GM15510 (cell line): ENCODE measurements around the gene SCCPDH.

Experiments
- POLR2A ChIP-seq: IDR thresholded peaks from 3 replicates; pipeline ENCODE4 v1.6.1; 2011; ENCODE audit warnings: borderline replicate concordance; ENCODE audit not compliant: insufficient read length; ENCODE audit errors: extremely low read depth

SCCPDH gene

DNA sequence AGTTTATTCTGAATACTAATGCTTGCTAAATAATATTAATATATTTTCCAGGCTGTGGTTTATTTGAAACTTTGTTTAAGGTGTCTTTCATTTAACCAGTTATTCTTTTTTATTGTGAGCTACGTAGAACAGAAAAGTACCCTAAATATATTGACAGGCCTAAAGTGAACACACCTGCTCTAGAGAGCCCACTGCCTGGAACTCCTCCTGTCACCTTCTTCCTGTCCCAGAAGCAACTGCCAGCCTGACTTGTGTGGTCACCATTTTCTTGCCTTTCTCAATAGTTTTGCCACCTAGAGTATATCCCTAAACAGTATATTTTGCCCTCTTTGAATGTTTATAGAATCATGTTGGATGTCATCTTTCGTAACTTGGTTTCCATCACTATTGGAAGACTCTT is 48.5 kb downstream of the SCCPDH start:
- TF ChIP-seq POLR2A: no peak

DNA sequence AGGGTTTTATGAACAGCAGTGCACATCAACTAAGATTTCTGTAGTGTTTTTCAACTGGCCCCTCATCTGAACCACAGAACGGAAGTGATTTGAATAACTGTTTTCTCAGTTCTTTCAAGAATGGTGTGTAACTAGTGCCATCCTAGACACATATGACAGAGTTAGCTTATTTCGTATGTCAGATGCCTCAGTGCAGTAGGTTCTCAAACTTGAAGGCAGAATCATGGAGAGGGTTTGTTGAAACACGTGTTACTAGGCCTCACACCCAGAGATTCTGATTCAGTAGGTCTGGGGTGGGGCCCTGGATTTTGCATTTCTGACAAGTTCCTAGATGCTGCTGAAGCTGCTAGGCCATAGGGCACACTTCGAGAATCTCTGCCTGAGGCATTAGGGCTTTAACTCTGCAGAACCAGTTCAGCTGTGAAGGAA is 49.0 kb downstream of the SCCPDH start:
- TF ChIP-seq POLR2A: no peak

- TF ChIP-seq POLR2A: no peak
These were observed 51.5 kb downstream of the SCCPDH start for GRCh38 chr1:246775531-246776385.

GRCh38 chr1:246776923-246777322 is 52.7 kb downstream of the SCCPDH start:
- no peak for TF ChIP-seq POLR2A

GRCh38 chr1:246778663-246779062 is 54.5 kb downstream of the SCCPDH start:
- TF ChIP-seq POLR2A: no peak

- no peak for TF ChIP-seq POLR2A
These were observed 55.5 kb downstream of the SCCPDH start for GRCh38 chr1:246779561-246780175.

DNA sequence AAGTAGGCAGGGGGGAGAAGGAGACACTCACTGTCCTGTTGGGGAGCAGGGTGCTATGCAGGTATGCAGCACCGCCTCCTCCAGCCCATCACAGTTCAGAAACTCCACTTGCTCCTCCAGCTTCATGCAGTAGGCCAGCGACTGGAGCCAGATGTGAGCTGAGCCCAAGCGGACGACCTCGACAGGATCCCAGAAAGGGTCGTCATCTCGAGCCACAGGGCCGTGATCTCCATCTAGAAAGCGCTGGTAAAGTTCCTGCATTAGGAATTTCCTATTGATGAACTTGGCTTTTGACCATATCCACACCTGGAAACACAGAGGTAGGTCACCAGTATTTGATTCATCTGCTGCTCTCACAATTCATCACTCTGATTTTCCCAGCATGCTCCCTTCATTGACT is 56.1 kb downstream of the SCCPDH start:
- no peak for TF ChIP-seq POLR2A

DNA sequence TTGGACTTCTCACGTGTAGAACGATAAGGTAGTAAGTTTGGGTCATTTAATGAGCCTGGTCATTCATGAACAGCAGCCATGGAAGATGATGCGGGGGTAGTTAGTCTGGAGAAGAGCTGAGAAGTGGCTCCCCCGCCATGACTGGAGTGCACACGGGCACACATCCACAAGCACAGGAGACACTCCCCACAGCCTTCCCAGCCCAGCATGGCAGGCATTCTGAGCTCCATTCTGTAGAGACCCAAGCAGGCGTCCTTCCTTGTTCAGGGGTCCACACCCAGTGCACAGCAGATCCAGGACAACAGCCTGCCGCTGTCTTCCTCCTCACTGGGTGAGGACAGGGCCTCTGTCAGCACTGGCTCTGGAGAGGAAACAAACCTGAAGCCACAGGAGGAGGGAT is 57.0 kb downstream of the SCCPDH start:
- TF ChIP-seq POLR2A: no peak

GRCh38 chr1:246782120-246782900 is 58.1 kb downstream of the SCCPDH start:
- no peak for TF ChIP-seq POLR2A

DNA sequence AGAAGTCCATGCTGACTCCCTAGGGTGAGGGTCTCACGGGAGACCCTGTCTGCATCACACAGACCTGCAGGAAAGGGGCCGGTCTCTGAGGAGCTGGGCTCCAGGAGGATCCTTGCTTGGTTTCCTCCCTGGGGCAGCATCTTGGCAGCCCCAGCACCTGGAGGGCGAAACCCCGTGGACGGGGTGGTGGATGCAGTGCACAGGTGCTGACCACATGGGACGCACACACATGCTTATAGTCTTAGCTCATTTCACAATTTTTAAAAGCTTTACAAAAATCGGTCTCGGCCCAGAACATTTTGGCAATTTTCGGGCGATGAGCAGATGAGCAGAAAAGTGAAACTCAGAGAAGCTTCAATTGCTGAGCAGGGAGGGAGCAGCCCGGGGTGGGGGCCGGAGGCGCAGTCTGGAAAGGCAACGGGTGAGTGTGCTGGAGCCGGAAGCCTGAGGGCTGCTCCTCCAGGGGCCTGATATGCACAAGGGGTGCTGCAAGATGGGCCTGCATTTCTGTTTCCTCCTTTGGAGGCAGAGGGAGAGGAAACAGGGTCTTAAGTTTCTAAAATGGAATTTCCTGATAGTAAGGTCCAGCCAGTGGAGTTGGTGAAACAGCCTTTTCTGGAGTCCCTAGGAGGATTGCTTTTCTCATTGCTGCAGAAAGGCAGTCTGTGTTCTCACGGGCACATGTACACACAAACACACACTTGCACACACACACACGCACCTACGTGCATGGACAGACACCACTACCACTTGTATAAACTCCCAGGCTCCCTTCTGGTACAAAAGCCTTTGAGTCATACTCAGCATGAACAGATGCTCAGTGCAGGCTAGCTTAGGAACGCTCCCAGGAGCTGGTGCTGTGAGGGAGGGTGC is 60.6 kb downstream of the SCCPDH start:
- no peak for TF ChIP-seq POLR2A

DNA sequence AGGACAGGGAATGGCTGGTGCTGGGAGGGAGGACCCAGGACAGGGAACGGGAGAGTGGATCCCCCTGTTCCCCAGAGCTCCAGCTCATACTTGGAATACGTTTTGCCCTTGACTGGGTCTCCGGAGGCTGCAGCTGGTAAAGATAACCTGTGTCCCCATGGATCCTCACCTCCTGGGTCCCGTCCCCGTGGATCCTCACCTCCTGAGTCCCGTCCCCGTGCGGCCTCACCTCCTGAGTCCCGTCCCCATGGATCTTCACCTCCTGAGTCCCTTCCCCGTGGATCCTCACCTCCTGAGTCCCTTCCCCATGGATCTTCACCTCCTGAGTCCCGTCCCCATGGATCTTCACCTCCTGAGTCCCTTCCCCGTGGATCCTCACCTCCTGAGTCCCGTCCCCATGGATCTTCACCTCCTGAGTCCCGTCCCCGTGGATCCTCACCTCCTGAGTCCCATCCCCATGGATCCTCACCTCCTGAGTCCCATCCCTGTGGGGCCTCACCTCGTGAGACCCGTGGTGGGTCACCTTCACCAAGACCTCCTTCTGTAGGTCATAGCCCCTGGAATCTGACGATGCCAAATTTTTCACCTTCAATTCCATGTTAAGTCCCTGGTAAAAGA is 61.4 kb downstream of the SCCPDH start:
- no peak for TF ChIP-seq POLR2A

DNA sequence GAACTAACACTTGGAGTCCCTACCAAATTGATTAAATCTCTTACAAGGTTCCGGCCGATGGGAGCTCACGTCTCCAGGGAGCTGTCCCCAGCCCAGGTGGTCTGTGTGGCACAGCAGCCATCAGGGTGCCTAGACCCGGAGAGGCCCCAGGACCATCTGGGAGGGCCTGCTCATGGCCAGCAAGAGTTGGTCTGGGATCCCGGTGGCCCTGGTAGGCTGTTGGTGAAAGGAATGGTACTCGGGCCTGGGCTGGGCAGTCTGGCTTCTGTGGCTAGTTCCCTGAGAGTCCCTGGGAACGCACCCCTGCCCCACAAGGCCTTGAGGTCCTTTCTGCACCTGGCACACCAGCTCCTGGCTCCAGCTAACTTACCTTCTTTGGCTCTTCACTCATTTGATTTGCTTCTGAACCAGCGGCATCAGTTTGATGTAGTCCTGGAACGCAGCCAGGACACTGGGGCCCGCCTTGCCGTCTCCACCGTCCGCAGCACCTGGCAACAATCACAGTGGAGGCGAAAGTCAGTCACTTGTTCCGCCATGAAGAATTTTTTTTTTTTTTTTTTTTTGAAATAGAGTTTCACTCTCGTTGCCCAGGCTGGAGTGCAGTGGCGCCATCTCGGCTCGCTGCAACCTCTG is 62.5 kb downstream of the SCCPDH start:
- TF ChIP-seq POLR2A: no peak

- TF ChIP-seq POLR2A: no peak
These were observed 63.7 kb downstream of the SCCPDH start for GRCh38 chr1:246787781-246788513.
